ENCODE results near the gene TENM4. TPM values are rescaled to one million over a fixed set of nuclear protein-coding genes. Genes with fewer than 3 reads are reported as not detected.
A peak's percentile ranks its signal among the peaks of the same experiment; 100 is the strongest.

The TENM4 gene
- total RNA-seq, 1 experiment from 2014 or later = 25.0 TPM

DNA sequence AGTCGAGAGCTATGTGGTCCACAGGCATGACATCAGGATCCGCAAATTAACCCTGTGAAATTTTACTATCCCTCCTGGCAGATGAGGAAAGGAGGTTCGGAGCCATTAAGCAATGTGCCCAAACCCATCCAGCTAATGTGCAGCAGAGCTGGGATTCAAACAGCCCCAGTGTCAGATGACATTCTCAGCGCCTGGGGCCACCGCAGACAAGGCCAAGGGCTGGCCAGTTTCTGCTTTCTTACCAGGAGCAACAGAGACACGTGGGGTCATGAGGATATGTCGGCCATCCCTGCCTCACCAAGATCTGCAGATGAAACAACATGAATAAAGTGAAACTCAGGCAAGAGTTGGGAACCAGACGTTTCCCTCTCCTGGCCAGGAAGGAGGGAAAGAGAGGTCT is 110.2 kb downstream of the TENM4 start:
- ATAC-seq (no peak), DNase-seq (ENCODE audit: low spot score) (no peak)
- Mint-ChIP-seq H3K4me1 (peaks cover 39% of the 10 kb centered on the region), H3K27me3 (ENCODE audit: low read depth) (no peaks in the 10 kb centered on the region), H3K4me3 (no peak overlapping the region), H3K36me3 (no peaks in the 10 kb centered on the region), H3K9me3 (no peaks in the 10 kb centered on the region), H3K27ac (0 out of 2 replicates have a peak overlapping the region, but pooled peaks have one; percentile 44)
- POLR2A ChIA-PET = no interaction called here
- TF ChIP-seq, protein P1, sequence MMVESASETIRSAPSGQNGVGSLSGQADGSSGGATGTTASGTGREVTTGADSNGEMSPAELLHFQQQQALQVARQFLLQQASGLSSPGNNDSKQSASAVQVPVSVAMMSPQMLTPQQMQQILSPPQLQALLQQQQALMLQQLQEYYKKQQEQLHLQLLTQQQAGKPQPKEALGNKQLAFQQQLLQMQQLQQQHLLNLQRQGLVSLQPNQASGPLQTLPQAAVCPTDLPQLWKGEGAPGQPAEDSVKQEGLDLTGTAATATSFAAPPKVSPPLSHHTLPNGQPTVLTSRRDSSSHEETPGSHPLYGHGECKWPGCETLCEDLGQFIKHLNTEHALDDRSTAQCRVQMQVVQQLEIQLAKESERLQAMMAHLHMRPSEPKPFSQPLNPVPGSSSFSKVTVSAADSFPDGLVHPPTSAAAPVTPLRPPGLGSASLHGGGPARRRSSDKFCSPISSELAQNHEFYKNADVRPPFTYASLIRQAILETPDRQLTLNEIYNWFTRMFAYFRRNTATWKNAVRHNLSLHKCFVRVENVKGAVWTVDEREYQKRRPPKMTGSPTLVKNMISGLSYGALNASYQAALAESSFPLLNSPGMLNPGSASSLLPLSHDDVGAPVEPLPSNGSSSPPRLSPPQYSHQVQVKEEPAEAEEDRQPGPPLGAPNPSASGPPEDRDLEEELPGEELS (CRISPR knock-in tag; IDR thresholded peaks at IDR 0.05) = no peak
- TF ChIP-seq, protein P2, sequence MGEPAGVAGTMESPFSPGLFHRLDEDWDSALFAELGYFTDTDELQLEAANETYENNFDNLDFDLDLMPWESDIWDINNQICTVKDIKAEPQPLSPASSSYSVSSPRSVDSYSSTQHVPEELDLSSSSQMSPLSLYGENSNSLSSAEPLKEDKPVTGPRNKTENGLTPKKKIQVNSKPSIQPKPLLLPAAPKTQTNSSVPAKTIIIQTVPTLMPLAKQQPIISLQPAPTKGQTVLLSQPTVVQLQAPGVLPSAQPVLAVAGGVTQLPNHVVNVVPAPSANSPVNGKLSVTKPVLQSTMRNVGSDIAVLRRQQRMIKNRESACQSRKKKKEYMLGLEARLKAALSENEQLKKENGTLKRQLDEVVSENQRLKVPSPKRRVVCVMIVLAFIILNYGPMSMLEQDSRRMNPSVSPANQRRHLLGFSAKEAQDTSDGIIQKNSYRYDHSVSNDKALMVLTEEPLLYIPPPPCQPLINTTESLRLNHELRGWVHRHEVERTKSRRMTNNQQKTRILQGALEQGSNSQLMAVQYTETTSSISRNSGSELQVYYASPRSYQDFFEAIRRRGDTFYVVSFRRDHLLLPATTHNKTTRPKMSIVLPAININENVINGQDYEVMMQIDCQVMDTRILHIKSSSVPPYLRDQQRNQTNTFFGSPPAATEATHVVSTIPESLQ (CRISPR knock-in tag; IDR thresholded peaks at IDR 0.05) = no peak
- TF ChIP-seq CREM (CRISPR knock-in tag; IDR thresholded peaks at IDR 0.05) (no peak), SMAD4 (CRISPR knock-in tag; IDR thresholded peaks at IDR 0.05) (no peak)
- CTCF ChIA-PET = no interaction called here

DNA sequence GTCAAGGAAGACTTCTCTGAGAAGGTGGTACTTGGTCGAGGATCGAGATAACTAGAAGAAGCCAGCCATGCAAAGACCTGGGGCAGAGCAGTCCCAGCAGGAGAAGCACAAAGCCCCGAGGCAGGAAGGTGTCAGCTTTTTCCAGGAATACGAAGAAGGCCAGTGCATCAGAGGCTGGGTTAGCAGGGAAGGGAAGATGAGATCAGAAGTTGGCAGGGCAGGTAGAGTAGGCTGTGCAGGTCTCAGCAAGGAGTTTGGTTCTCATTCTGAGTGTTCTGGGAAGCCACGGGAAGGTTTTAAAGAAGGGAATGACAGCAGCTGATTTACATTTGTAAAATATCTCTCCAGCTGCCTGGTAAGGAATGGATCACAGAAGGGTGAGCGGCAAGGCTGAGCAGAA is 111.3 kb downstream of the TENM4 start:
- Mint-ChIP-seq H3K36me3 (no peaks in the 10 kb centered on the region), H3K27ac (no peak overlapping the region), H3K27me3 (ENCODE audit: low read depth) (no peaks in the 10 kb centered on the region), H3K4me3 (no peak overlapping the region), H3K4me1 (peaks cover 39% of the 10 kb centered on the region), H3K9me3 (no peaks in the 10 kb centered on the region)
- ChIA-PET CTCF (no interaction called here), POLR2A (no interaction called here)
- no peak for ATAC-seq
- TF ChIP-seq, protein P3, sequence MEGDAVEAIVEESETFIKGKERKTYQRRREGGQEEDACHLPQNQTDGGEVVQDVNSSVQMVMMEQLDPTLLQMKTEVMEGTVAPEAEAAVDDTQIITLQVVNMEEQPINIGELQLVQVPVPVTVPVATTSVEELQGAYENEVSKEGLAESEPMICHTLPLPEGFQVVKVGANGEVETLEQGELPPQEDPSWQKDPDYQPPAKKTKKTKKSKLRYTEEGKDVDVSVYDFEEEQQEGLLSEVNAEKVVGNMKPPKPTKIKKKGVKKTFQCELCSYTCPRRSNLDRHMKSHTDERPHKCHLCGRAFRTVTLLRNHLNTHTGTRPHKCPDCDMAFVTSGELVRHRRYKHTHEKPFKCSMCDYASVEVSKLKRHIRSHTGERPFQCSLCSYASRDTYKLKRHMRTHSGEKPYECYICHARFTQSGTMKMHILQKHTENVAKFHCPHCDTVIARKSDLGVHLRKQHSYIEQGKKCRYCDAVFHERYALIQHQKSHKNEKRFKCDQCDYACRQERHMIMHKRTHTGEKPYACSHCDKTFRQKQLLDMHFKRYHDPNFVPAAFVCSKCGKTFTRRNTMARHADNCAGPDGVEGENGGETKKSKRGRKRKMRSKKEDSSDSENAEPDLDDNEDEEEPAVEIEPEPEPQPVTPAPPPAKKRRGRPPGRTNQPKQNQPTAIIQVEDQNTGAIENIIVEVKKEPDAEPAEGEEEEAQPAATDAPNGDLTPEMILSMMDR (IDR thresholded peaks at IDR 0.05) = no peak
- TF ChIP-seq TEAD1 (CRISPR knock-in tag; IDR thresholded peaks at IDR 0.05) (no peak), MYBL2 (CRISPR knock-in tag; IDR thresholded peaks at IDR 0.05) (no peak), TEAD4 (CRISPR knock-in tag; IDR thresholded peaks at IDR 0.05) (no peak), ETV6 (CRISPR knock-in tag; IDR thresholded peaks at IDR 0.05) (no peak), SMAD3 (CRISPR knock-in tag; IDR thresholded peaks at IDR 0.05; ENCODE audit: borderline replicate concordance) (no peak), GTF2I (CRISPR knock-in tag; conservative IDR thresholded peaks at IDR 0.05) (no peak), CREM (CRISPR knock-in tag; IDR thresholded peaks at IDR 0.05) (no peak), FOXP1 (CRISPR knock-in tag; IDR thresholded peaks at IDR 0.05; ENCODE audit: borderline replicate concordance) (no peak), ZBTB21 (CRISPR knock-in tag; IDR thresholded peaks at IDR 0.05; ENCODE audit: borderline replicate concordance) (no peak)
- TF ChIP-seq, protein P4, sequence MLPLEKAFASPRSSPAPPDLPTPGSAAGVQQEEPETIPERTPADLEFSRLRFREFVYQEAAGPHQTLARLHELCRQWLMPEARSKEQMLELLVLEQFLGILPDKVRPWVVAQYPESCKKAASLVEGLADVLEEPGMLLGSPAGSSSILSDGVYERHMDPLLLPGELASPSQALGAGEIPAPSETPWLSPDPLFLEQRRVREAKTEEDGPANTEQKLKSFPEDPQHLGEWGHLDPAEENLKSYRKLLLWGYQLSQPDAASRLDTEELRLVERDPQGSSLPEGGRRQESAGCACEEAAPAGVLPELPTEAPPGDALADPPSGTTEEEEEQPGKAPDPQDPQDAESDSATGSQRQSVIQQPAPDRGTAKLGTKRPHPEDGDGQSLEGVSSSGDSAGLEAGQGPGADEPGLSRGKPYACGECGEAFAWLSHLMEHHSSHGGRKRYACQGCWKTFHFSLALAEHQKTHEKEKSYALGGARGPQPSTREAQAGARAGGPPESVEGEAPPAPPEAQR (CRISPR knock-in tag; IDR thresholded peaks at IDR 0.05) = no peak
- no peak for DNase-seq (ENCODE audit: low spot score)

DNA sequence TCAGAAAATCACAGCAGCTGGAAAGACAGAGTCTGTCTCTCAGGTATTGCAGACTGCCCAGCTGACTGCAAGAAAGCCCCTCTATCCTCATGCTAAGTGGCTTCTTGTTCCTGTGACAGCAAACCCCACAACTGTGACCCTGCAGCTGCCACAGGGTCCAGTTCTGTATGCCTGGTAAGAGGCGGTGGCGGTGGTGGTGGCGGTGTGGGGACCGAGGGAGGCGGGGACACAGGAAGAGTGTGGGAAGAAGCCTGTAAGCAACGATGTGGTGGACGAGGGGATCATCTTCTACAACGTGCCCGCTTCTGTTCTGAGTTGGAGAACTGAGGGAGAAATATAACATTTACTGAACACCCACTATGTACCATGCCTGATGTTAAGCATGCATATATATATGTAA is 112.4 kb downstream of the TENM4 start:
- Mint-ChIP-seq H3K27me3 (ENCODE audit: low read depth) (no peaks in the 10 kb centered on the region), H3K36me3 (no peaks in the 10 kb centered on the region), H3K27ac (no peak overlapping the region), H3K9me3 (no peaks in the 10 kb centered on the region), H3K4me3 (no peak overlapping the region), H3K4me1 (peaks cover 39% of the 10 kb centered on the region)
- no peak for DNase-seq (ENCODE audit: low spot score)
- CTCF ChIA-PET = no interaction called here
- POLR2A ChIA-PET = no interaction called here
- ATAC-seq = no peak
- TF ChIP-seq SMAD4 (CRISPR knock-in tag; IDR thresholded peaks at IDR 0.05) (no peak), RORB (CRISPR knock-in tag; IDR thresholded peaks at IDR 0.05) (no peak), TP53 (CRISPR knock-in tag; IDR thresholded peaks at IDR 0.05) (no peak), FOXP1 (CRISPR knock-in tag; IDR thresholded peaks at IDR 0.05; ENCODE audit: borderline replicate concordance) (no peak), ZNF671 (CRISPR knock-in tag; IDR thresholded peaks at IDR 0.05) (no peak), NFATC4 (CRISPR knock-in tag; IDR thresholded peaks at IDR 0.05) (no peak), NFE2L1 (CRISPR knock-in tag; IDR thresholded peaks at IDR 0.05) (no peak), ZNF416 (CRISPR knock-in tag; IDR thresholded peaks at IDR 0.05) (no peak)
- TF ChIP-seq, protein P5, sequence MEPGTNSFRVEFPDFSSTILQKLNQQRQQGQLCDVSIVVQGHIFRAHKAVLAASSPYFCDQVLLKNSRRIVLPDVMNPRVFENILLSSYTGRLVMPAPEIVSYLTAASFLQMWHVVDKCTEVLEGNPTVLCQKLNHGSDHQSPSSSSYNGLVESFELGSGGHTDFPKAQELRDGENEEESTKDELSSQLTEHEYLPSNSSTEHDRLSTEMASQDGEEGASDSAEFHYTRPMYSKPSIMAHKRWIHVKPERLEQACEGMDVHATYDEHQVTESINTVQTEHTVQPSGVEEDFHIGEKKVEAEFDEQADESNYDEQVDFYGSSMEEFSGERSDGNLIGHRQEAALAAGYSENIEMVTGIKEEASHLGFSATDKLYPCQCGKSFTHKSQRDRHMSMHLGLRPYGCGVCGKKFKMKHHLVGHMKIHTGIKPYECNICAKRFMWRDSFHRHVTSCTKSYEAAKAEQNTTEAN (CRISPR knock-in tag; IDR thresholded peaks at IDR 0.05) = no peak
- TF ChIP-seq, protein P6, sequence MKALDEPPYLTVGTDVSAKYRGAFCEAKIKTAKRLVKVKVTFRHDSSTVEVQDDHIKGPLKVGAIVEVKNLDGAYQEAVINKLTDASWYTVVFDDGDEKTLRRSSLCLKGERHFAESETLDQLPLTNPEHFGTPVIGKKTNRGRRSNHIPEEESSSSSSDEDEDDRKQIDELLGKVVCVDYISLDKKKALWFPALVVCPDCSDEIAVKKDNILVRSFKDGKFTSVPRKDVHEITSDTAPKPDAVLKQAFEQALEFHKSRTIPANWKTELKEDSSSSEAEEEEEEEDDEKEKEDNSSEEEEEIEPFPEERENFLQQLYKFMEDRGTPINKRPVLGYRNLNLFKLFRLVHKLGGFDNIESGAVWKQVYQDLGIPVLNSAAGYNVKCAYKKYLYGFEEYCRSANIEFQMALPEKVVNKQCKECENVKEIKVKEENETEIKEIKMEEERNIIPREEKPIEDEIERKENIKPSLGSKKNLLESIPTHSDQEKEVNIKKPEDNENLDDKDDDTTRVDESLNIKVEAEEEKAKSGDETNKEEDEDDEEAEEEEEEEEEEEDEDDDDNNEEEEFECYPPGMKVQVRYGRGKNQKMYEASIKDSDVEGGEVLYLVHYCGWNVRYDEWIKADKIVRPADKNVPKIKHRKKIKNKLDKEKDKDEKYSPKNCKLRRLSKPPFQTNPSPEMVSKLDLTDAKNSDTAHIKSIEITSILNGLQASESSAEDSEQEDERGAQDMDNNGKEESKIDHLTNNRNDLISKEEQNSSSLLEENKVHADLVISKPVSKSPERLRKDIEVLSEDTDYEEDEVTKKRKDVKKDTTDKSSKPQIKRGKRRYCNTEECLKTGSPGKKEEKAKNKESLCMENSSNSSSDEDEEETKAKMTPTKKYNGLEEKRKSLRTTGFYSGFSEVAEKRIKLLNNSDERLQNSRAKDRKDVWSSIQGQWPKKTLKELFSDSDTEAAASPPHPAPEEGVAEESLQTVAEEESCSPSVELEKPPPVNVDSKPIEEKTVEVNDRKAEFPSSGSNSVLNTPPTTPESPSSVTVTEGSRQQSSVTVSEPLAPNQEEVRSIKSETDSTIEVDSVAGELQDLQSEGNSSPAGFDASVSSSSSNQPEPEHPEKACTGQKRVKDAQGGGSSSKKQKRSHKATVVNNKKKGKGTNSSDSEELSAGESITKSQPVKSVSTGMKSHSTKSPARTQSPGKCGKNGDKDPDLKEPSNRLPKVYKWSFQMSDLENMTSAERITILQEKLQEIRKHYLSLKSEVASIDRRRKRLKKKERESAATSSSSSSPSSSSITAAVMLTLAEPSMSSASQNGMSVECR (CRISPR knock-in tag; IDR thresholded peaks at IDR 0.05; ENCODE audit: borderline replicate concordance) = no peak

Data from WTC11 (cell line).